HFFc6 (cell line): ENCODE results near the gene CZIB. TPM values are rescaled to one million over a fixed set of nuclear protein-coding genes. Genes with fewer than 3 reads are reported as not detected.

ENCODE experiments used
- DNase-seq: peaks from one replicate; pipeline ENCODE4 v3.0.0-alpha.2; 2018
- H3K27ac Mint-ChIP-seq: 2 replicates; pipeline ENCODE4 v1.8.0; 2020; ENCODE audit warnings: mild to moderate bottlenecking, mixed read lengths
- H3K27me3 Mint-ChIP-seq: 2 replicates; pipeline ENCODE4 v1.8.0; 2021; ENCODE audit warnings: mild to moderate bottlenecking, moderate library complexity, mixed read lengths; ENCODE audit not compliant: insufficient read depth
- H3K36me3 Mint-ChIP-seq: 2 replicates; pipeline ENCODE4 v1.8.0; 2021; ENCODE audit warnings: low read depth, mixed read lengths
- H3K4me1 Mint-ChIP-seq: 2 replicates; pipeline ENCODE4 v1.8.0; 2020; ENCODE audit warnings: low read depth, mixed read lengths
- H3K4me3 Mint-ChIP-seq: 2 replicates; pipeline ENCODE4 v1.8.0; 2020; ENCODE audit warnings: mild to moderate bottlenecking, moderate library complexity, mixed read lengths
- H3K9me3 Mint-ChIP-seq: 2 replicates; pipeline ENCODE4 v1.8.0; 2020; ENCODE audit warnings: mild to moderate bottlenecking, mixed read lengths
- CTCF ChIP-seq: fragments of 200-600 bp; sonication (generic); IDR thresholded peaks from 2 replicates; pipeline ENCODE4 v1.5.0; 2021; ENCODE audit warnings: antibody characterized with exemption, mild to moderate bottlenecking
- total RNA-seq, 6 experiments: library from RNA; stranded (reverse); fragmentation: NEBNext Ultra II Directional; extraction: Animal tissue kit (Norgen Biotek cat#: 25700); gene quantifications; 2 replicates in 1 of 6; 3 replicates in 5 of 6; pipeline ENCODE4 v1.2.3, GENCODE V29; 2021

CZIB gene
- total RNA-seq, 6 experiments from 2014 or later, result 44.6 to 54.9 (median 49.6) TPM

GRCh38 chr1:53264048-53264447 is 43.6 kb upstream of the CZIB start:
- H3K4me1 Mint-ChIP-seq, result no peaks in the 10 kb centered on the region
- no peaks in the 10 kb centered on the region for H3K36me3 Mint-ChIP-seq
- H3K27me3 Mint-ChIP-seq, result no peaks in the 10 kb centered on the region
- no peak overlapping the region for H3K4me3 Mint-ChIP-seq
- no peak for DNase-seq
- H3K9me3 Mint-ChIP-seq, result no peaks in the 10 kb centered on the region
- no peak for TF ChIP-seq CTCF
- H3K27ac Mint-ChIP-seq, result no peak overlapping the region

- H3K27me3 Mint-ChIP-seq, result no peaks in the 10 kb centered on the region
- no peak overlapping the region for H3K27ac Mint-ChIP-seq
- TF ChIP-seq CTCF, result no peak
- no peaks in the 10 kb centered on the region for H3K9me3 Mint-ChIP-seq
- no peaks in the 10 kb centered on the region for H3K36me3 Mint-ChIP-seq
- DNase-seq, result no peak
- H3K4me1 Mint-ChIP-seq, result peaks cover 14% of the 10 kb centered on the region
- H3K4me3 Mint-ChIP-seq, result no peak overlapping the region
These were observed 41.6 kb upstream of the CZIB start for GRCh38 chr1:53262000-53262399.

- H3K36me3 Mint-ChIP-seq, result no peaks in the 10 kb centered on the region
- H3K9me3 Mint-ChIP-seq, result no peaks in the 10 kb centered on the region
- H3K27ac Mint-ChIP-seq, result no peak overlapping the region
These were observed 40.3 kb upstream of the CZIB start for GRCh38 chr1:53260631-53261247.

GRCh38 chr1:53259932-53260331 is 39.5 kb upstream of the CZIB start:
- H3K9me3 Mint-ChIP-seq, result no peaks in the 10 kb centered on the region
- no peak for DNase-seq
- TF ChIP-seq CTCF, result no peak
- H3K4me1 Mint-ChIP-seq, result peaks cover 19% of the 10 kb centered on the region
- no peak overlapping the region for H3K27ac Mint-ChIP-seq
- H3K27me3 Mint-ChIP-seq, result no peaks in the 10 kb centered on the region
- no peak overlapping the region for H3K4me3 Mint-ChIP-seq
- H3K36me3 Mint-ChIP-seq, result no peaks in the 10 kb centered on the region

More at GRCh38 chr1:53260631-53261247, 40.3 kb upstream of the CZIB start:
- no peak overlapping the region for H3K4me3 Mint-ChIP-seq
- peaks cover 15% of the 10 kb centered on the region for H3K4me1 Mint-ChIP-seq
- no peak for DNase-seq
- no peaks in the 10 kb centered on the region for H3K27me3 Mint-ChIP-seq
- no peak for TF ChIP-seq CTCF

GRCh38 chr1:53258216-53258615 is 37.8 kb upstream of the CZIB start:
- TF ChIP-seq CTCF, result no peak
- no peaks in the 10 kb centered on the region for H3K9me3 Mint-ChIP-seq
- H3K27me3 Mint-ChIP-seq, result no peaks in the 10 kb centered on the region
- DNase-seq, result no peak
- H3K36me3 Mint-ChIP-seq, result no peaks in the 10 kb centered on the region
- no peak overlapping the region for H3K27ac Mint-ChIP-seq
- peaks cover 36% of the 10 kb centered on the region for H3K4me1 Mint-ChIP-seq
- no peak overlapping the region for H3K4me3 Mint-ChIP-seq
